Measurements from ENCODE around the gene ATP2B2. TPM values are rescaled to one million over a fixed set of nuclear protein-coding genes. Genes with fewer than 3 reads are reported as not detected.

The ATP2B2 gene
- total RNA-seq, 1 experiment from 2014 or later, result 0.21 TPM

DNA sequence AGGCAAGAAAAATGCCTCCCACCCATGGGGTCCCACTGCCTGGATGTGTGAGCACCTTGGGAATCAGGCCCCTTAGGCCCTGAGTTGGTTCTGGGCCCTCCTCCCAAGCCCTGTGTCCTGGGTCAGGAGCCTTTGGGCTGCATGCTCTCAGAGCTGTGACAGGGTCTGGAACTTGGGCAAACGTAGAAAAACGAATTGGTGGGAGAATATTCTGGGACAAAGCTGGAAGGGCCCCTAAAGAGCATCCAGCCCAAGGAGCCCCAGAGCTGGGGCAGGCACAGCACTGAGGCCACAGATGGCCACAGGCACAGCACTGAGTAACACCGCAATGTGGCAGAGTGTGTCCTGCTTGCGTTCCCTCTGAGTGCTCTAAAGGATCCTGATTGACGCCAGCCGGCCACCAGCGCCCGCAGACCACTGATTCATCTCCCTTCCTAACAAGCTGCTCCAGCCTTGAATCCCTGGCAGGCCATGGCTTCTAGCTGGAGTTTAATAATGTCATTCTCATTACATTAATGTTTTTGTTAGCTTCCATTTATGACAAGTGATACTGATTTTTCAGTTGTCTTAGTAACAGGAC, 165.9 kb downstream of the ATP2B2 start:
- Histone ChIP-seq H3K36me3 (replicated peaks; ENCODE audit: control insufficient read depth, insufficient read depth, low read length) (no peaks in the 10 kb centered on the region), H3K4me3 (ENCODE audit: insufficient read depth, low read depth, low read length) (no peak overlapping the region), H3K27me3 (ENCODE audit: control insufficient read depth, insufficient read depth, low read length) (no peaks in the 10 kb centered on the region)
- DNase-seq, result peak; percentile 51

DNA sequence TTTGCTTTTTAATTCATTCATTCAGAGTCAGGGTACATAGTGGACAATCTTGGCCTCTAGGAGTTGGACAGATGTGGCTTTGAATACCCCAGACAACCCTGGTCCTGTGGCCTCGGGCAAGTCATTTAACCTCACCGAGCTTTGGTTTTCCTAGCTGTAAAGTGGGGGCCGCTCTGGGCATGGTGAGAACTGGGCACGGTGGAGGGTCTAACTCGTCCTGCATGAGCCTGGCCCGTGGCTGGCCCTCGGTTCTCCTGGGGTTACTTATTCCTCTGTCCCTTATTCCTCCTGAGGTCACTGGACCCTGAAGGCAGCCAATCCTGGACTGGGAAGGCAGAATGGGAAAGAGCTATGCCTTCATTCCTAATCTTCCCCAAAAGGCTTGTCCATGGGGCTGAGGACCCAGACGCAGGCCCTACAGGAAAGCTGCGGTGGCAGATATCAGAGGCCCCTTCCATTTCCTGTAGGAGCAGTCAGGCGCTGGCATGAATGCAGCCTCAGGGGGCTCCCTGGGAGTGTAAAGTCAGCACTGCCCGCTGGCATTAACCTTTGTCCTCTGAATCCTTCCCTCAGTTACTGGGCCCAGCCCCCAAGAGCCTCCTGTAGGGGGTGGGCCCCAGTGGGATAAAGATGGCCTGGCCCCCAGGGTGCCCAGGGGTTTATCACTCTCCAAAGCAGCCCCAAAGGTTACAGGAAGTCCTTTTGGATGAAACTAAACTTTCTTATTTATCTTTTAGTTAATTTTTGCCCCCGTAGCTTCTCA, 166.6 kb downstream of the ATP2B2 start:
- Histone ChIP-seq H3K27me3 (ENCODE audit: control insufficient read depth, insufficient read depth, low read length) (no peaks in the 10 kb centered on the region), H3K36me3 (replicated peaks; ENCODE audit: control insufficient read depth, insufficient read depth, low read length) (no peaks in the 10 kb centered on the region), H3K4me3 (ENCODE audit: insufficient read depth, low read depth, low read length) (no peak overlapping the region)
- peak; percentile 73 for DNase-seq

DNA sequence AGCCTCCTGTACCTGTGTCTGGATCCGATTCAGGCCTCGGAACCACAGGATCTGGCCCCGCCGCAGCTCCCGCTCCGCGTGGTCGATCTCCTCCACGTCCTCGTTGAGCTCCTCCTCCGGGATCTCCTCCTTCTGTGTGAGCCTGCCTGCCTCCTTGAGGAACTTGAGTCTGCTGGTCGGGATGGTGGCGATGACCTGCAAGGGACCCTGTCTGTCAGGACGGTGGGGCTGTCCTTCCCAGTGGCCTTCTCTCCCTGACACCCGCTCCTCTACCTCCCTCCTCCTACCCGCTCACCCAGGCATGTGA, 167.3 kb downstream of the ATP2B2 start:
- H3K27me3 ChIP-seq (ENCODE audit: control insufficient read depth, insufficient read depth, low read length), result no peaks in the 10 kb centered on the region
- H3K36me3 ChIP-seq (replicated peaks; ENCODE audit: control insufficient read depth, insufficient read depth, low read length), result no peaks in the 10 kb centered on the region
- no peak overlapping the region for H3K4me3 ChIP-seq (ENCODE audit: insufficient read depth, low read depth, low read length)
- no peak for DNase-seq

DNA sequence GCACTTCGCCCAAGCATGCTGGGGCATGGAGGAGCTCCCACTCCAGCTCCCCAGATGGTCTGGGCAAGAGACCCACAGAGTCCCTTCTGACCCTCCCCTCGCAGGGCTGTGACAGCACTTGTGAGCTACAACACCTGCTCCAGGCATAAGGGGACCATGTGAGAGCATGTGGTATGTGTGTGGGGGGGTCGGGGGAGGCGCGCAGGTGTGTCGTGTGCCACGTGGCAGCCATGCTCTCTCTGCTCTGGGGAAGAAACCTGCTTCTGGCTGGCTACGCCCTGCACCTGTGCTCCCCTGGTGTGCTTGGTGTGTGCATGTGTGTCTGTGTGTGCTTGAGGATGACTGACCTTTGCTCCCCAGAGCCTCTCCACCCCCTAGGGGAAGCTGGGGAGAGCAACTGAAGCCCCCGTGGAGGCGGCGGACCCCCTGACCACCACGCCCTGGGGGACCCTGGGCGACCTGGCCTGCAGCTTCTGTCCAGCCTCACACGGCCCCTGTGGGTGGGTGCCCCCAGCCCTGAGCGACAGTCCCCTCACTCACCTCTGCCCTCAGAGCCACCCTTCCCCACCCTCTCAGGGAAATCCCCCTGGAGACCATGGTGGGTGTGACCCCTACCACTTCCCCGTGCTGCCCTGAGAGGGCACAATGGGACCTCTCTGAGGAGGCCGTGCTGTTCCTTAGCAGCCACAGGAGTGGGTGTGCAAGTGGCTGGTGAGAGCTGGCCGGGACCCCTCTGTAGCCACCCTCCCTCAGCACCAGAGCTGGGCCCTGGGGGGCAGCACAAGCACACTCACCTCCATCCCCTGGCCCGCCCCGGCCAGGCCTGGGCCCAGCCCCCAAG, 167.8 kb downstream of the ATP2B2 start:
- H3K4me3 ChIP-seq (ENCODE audit: insufficient read depth, low read depth, low read length), result no peak overlapping the region
- no peaks in the 10 kb centered on the region for H3K36me3 ChIP-seq (replicated peaks; ENCODE audit: control insufficient read depth, insufficient read depth, low read length)
- H3K27me3 ChIP-seq (ENCODE audit: control insufficient read depth, insufficient read depth, low read length), result no peaks in the 10 kb centered on the region
- DNase-seq, result peak; percentile 75

DNA sequence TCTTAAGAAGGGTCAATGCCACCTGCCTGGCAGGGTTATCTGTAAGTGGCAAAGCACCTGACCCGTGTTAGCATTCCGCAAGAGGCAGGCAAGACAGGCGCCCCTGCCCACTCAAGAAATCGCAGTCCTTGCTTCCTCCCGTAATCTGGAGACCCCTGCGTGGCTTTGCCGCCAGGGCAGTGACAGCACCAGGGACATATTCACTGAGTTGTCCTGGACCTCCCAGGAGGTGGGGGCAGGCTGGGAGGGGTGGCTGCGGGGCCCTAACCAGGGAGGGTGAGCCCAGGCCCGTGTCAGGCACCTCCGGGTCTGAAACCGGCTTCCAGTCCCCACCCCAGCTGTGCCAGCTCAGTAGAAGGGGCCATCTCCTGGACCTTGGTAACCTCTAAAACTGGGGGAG, 168.6 kb downstream of the ATP2B2 start:
- no peak overlapping the region for H3K4me3 ChIP-seq (ENCODE audit: insufficient read depth, low read depth, low read length)
- DNase-seq, result peak; percentile 46
- no peaks in the 10 kb centered on the region for H3K27me3 ChIP-seq (ENCODE audit: control insufficient read depth, insufficient read depth, low read length)
- no peaks in the 10 kb centered on the region for H3K36me3 ChIP-seq (replicated peaks; ENCODE audit: control insufficient read depth, insufficient read depth, low read length)

DNA sequence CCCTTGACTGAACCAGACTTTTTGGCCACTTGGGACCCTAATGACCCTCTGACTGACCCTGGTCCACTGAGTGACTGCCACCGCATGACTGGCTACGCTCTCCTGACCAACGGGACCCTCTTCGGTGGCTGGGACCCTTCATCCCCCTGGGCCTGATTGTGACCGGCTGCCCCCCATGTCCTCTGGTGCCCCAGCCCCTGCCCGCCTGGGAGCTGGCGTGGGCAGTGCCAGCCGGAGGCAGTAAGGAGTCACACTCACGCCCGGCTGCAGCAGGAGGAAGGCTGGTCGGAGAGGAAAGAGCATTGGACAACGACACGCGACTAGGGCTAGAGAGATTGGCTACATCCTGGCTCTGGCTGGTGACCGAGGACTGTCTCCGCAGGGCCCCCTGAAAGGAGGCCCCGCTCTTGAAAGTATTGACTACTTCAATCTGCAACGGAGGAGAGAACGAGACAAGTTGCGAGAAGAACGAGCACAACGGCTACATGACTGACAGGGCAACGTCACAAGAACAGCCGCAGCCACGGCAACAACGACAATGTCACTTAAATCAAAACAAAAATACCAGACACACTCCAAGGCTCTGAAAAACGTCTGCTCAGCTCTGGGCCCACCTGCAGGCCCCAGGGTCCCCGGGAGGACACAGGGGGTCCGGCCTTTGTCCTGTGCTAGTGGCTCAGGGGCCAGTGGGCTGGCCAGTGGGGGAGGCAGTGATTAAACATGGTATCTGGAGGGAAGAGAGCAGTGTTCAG, 169.3 kb downstream of the ATP2B2 start:
- Histone ChIP-seq H3K27me3 (ENCODE audit: control insufficient read depth, insufficient read depth, low read length) (no peaks in the 10 kb centered on the region), H3K36me3 (replicated peaks; ENCODE audit: control insufficient read depth, insufficient read depth, low read length) (no peaks in the 10 kb centered on the region), H3K4me3 (ENCODE audit: insufficient read depth, low read depth, low read length) (no peak overlapping the region)
- peak; percentile 53 for DNase-seq

DNA sequence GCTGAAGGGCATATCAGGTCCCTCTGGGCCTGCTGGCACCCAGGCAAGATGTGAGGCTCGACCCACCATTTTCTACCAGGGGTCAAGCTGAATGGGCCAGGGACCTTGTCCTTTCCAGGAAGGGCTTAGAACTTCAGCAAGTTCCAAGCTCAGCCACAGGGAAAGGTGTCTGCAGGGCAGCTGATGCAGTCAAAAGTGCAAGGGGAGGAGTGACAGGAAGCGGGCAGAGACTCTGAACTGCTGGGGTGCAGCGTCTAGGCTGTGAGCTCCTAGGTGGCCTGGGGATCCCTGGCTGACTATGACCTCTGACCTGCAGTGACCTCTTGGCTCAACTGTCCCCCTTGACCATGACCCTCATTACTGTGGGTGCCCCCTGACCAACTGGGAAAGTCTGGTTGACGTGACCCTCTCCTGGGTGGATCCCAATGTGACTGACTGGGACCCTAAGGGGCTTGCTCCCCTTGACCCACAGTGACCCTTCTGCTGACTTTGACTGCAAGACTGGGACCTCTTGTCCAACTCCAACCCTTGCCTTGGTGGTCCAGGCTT, 170.1 kb downstream of the ATP2B2 start:
- DNase-seq, result peak; percentile 33
- H3K4me3 ChIP-seq (ENCODE audit: insufficient read depth, low read depth, low read length), result no peak overlapping the region
- no peaks in the 10 kb centered on the region for H3K36me3 ChIP-seq (replicated peaks; ENCODE audit: control insufficient read depth, insufficient read depth, low read length)
- no peaks in the 10 kb centered on the region for H3K27me3 ChIP-seq (ENCODE audit: control insufficient read depth, insufficient read depth, low read length)

DNA sequence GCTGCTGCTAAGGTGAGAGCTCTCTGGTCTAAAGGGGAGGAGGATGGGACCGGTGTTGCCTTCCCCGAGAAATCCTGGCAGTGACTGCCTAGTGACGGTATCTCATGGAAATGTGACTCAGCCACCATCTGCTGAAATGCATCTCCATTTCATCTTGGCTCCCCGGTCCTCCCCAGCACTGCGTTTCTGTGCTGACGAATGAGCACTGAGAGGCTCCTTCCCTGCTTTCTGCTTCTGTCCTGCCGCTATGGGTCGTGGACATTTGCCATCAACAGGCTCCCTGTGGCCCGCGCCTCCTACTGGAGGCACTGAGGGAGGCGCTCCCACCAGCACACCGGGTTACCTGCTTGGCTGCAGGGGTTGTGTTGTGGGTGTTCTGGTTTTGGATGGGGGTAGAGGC, 170.9 kb downstream of the ATP2B2 start:
- H3K36me3 ChIP-seq (replicated peaks; ENCODE audit: control insufficient read depth, insufficient read depth, low read length), result no peaks in the 10 kb centered on the region
- DNase-seq, result peak; percentile 85
- no peaks in the 10 kb centered on the region; the same call in 1 of the 2 replicates for H3K27me3 ChIP-seq (ENCODE audit: control insufficient read depth, insufficient read depth, low read length)

DNA sequence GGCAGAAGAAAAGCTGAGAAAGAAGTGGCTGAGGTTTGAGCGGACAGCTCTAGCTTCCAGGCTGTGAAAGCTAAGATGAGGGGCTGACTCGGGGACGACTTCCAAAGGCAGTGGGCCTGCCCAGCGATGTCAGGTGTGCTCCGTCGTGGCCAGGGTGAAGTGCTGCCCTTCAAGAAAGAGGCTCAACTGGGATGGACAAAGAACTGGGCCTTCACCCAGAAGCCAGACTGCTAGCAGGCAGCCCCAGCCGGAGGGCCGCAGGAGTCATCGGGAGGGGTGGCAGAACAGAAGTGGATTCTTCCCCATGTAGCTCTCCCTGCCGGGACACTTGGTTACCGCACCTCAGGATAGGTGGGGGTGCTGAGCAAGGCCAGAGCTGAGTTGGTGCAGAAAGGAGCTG, 171.3 kb downstream of the ATP2B2 start:
- Histone ChIP-seq H3K36me3 (replicated peaks; ENCODE audit: control insufficient read depth, insufficient read depth, low read length) (no peaks in the 10 kb centered on the region), H3K4me3 (ENCODE audit: insufficient read depth, low read depth, low read length) (no peak overlapping the region), H3K27me3 (ENCODE audit: control insufficient read depth, insufficient read depth, low read length) (no peaks in the 10 kb centered on the region; the same call in 1 of the 2 replicates)
- peak; percentile 62 for DNase-seq

More for the DNA sequence above, 170.9 kb downstream of the ATP2B2 start:
- no peak overlapping the region for H3K4me3 ChIP-seq (ENCODE audit: insufficient read depth, low read depth, low read length)

DNA sequence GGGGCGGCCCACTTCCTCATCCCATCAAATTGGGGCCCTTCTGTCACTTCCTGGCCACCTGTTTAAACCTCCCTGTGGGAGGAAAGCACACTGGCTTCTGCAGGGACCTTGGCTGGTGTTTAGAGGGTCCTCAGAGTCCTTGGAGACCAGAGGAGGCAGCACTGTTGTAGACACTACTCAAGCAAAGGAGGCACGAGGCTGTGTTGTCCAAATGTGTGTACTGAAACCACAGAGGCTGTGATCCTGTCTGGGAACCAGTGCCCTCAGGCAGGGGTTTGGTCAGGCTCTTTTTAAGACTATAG, 172.1 kb downstream of the ATP2B2 start:
- no peak for DNase-seq
- Histone ChIP-seq H3K36me3 (replicated peaks; ENCODE audit: control insufficient read depth, insufficient read depth, low read length) (no peaks in the 10 kb centered on the region), H3K27me3 (ENCODE audit: control insufficient read depth, insufficient read depth, low read length) (no peaks in the 10 kb centered on the region; the same call in 1 of the 2 replicates), H3K4me3 (ENCODE audit: insufficient read depth, low read depth, low read length) (no peak overlapping the region)

DNA sequence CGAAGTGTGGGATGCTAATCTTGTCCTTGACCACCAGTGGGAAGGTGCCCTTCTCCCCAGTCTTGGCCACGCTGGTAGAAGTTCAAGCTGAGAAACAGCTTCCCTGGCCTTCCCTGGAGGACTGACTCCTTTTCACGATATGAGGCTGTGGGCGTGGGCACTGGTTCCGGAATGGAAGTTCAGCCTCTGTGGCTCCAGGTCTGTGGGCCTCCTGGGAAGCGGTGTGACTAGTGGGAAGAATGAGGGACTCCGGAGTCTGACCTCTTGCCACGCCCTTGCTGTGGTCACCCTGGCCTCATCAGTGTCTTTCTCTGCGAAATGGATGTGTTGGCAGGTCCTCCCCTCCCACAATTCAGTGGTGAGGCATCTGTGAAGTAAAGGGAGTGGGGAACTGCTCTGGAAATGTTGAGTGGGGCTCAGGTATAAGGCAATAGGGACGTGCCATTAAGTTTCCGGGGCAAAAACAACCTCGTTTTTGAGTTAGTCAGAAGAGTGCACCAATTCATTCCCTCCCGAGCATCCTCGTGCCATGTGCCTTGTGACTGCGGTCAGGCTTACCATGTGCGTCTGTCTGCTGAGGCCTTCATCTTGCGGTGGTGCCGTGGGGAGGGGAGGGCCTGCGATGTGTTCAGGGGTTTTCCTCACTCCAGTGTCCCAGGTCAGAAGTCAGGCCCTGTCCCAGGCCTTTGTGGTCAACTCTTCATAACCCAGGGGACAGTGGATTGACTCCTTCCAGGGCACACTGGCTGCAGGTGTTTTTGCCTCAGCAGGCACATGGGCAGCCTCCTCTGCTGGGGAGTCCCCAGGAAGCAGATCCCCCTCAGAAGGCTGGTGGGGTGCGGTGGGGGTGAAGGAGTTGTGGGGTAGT, 172.7 kb downstream of the ATP2B2 start:
- Histone ChIP-seq H3K27me3 (ENCODE audit: control insufficient read depth, insufficient read depth, low read length) (no peaks in the 10 kb centered on the region; the same call in 1 of the 2 replicates), H3K4me3 (ENCODE audit: insufficient read depth, low read depth, low read length) (no peak overlapping the region), H3K36me3 (replicated peaks; ENCODE audit: control insufficient read depth, insufficient read depth, low read length) (no peaks in the 10 kb centered on the region)
- no peak for DNase-seq

DNA sequence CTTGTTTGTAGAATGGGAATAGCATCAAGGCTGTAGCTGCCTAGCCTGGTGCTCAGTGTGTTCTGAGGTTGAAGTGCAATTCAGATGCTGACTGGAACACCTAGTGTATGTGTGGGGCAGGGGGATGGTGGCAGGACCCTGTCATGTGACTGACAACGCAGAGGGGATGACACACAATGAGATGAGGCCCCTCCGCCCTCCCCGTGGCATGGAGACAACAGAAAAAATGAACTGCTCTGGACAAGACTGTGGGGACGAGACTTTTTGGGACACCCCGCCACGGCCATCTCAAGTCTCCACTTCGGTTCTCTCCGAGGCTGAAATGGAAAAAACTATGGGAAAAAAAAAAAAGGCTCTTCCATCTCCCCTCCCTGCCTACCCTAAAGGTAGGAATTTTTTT, 174.1 kb downstream of the ATP2B2 start:
- Histone ChIP-seq H3K27me3 (ENCODE audit: control insufficient read depth, insufficient read depth, low read length) (no peaks in the 10 kb centered on the region; the same call in 1 of the 2 replicates), H3K4me3 (ENCODE audit: insufficient read depth, low read depth, low read length) (no peak overlapping the region), H3K36me3 (replicated peaks; ENCODE audit: control insufficient read depth, insufficient read depth, low read length) (no peaks in the 10 kb centered on the region)
- DNase-seq, result no peak

DNA sequence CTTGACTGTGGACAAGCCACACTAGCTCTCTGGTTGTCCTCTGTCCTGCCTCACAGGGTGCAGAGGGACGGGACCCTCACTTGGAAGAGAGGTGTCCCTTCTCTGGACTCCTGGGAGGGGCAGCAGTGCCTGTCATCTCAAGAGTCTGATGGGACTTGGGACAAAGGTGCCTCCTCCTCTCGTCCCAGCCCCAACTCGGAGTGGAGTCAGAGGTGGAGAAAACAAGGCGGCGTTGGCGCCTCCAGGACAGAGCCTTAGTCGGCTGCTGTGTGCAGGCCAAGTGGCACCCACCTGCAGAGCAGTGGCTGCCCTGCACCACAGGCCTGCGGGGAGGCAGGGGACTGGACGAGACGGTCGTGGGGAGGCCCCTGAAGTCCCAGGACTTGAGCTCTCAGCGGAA, 175.1 kb downstream of the ATP2B2 start:
- peak; percentile 48 for DNase-seq

More for the DNA sequence above, 175.1 kb downstream of the ATP2B2 start:
- Histone ChIP-seq H3K36me3 (replicated peaks; ENCODE audit: control insufficient read depth, insufficient read depth, low read length) (no peaks in the 10 kb centered on the region), H3K27me3 (ENCODE audit: control insufficient read depth, insufficient read depth, low read length) (no peaks in the 10 kb centered on the region; the same call in 1 of the 2 replicates), H3K4me3 (ENCODE audit: insufficient read depth, low read depth, low read length) (no peak overlapping the region)

Data from H7 (cell line).